CD14-positive monocyte (primary cell): Measurements from ENCODE around the gene TRANK1. TPM values are rescaled to one million over a fixed set of nuclear protein-coding genes. Genes with fewer than 3 reads are reported as not detected.
A peak's percentile ranks its signal among the peaks of the same experiment; 100 is the strongest.

Source experiments
- DNase-seq, 3 donors: peaks; one replicate each; pipeline ENCODE4 v3.0.0-alpha.2; 2011 to 2022
- H2AFZ ChIP-seq: 2 replicates; pipeline ENCODE4 v1.6.0; 2012; ENCODE audit warnings: mild to moderate bottlenecking, low read depth, low read length, inconsistent platforms; ENCODE audit not compliant: insufficient read depth, poor library complexity, severe bottlenecking
- H3K27ac ChIP-seq, 2 donors: 1 replicate in 1 of 2; 2 replicates in 1 of 2; pipeline ENCODE4 v1.5.1; 2012 to 2013; ENCODE audit warnings: low read length in 2 of 2, control low read depth in 1 of 2, inconsistent platforms in 1 of 2, low read depth in 1 of 2, mild to moderate bottlenecking in 1 of 2
- H3K27me3 ChIP-seq, 2 donors: one replicate each; pipeline versions ENCODE4 v1.6.0 to v1.6.1; 2011 to 2013; ENCODE audit warnings: low read length in 2 of 2; ENCODE audit not compliant: control insufficient read depth in 2 of 2, insufficient read depth in 2 of 2
- H3K36me3 ChIP-seq, 2 donors: replicated peaks in 1 of 2; 1 replicate in 1 of 2; 2 replicates in 1 of 2; pipeline versions ENCODE4 v1.5.1 to v1.6.1; 2012 to 2013; ENCODE audit warnings: low read length in 2 of 2, control low read depth in 1 of 2, inconsistent platforms in 1 of 2, mild to moderate bottlenecking in 1 of 2; ENCODE audit not compliant: insufficient read depth in 2 of 2, control insufficient read depth in 1 of 2
- H3K4me1 ChIP-seq, 2 donors: 1 replicate in 1 of 2; 2 replicates in 1 of 2; pipeline versions ENCODE4 v1.5.1 to v1.6.1; 2012 to 2013; ENCODE audit warnings: low read length in 2 of 2, control low read depth in 1 of 2, inconsistent platforms in 1 of 2, mild to moderate bottlenecking in 1 of 2, moderate library complexity in 1 of 2; ENCODE audit not compliant: insufficient read depth in 2 of 2, control insufficient read depth in 1 of 2
- H3K4me2 ChIP-seq: replicated peaks from 2 replicates; pipeline ENCODE3; 2012; ENCODE audit warnings: low read length, moderate library complexity, mild to moderate bottlenecking; ENCODE audit not compliant: poor library complexity, severe bottlenecking; ENCODE audit errors: extremely low read depth
- H3K4me3 ChIP-seq, 3 experiments: fragments of 200-600 bp in 1 of 3; sonication (generic) in 1 of 3; replicated peaks in 1 of 3; 1 replicate in 2 of 3; 2 replicates in 1 of 3; pipeline ENCODE4 v1.5.1; 2011 to 2013; ENCODE audit warnings: low read length in 3 of 3, mild to moderate bottlenecking in 3 of 3, control low read depth in 2 of 3, low read depth in 2 of 3, inconsistent platforms in 1 of 3, moderate library complexity in 1 of 3
- H3K79me2 ChIP-seq: 2 replicates; pipeline ENCODE4 v1.6.0; 2012; ENCODE audit warnings: mild to moderate bottlenecking, control low read depth, inconsistent platforms, low read length, moderate library complexity; ENCODE audit not compliant: insufficient read depth
- H3K9ac ChIP-seq: 2 replicates; pipeline ENCODE4 v1.6.0; 2017; ENCODE audit warnings: low read length, mild to moderate bottlenecking; ENCODE audit not compliant: insufficient read depth, poor library complexity, severe bottlenecking
- H3K9me3 ChIP-seq, 2 donors: replicated peaks in 1 of 2; 1 replicate in 1 of 2; 2 replicates in 1 of 2; pipeline versions ENCODE4 v1.5.1 to v1.6.1; 2012 to 2013; ENCODE audit warnings: low read length in 2 of 2, control low read depth in 1 of 2; ENCODE audit not compliant: control insufficient read depth in 1 of 2, insufficient read depth in 1 of 2
- H4K20me1 ChIP-seq: 2 replicates; pipeline ENCODE4 v1.6.0; 2012; ENCODE audit warnings: mild to moderate bottlenecking, low read length, control low read depth, moderate library complexity; ENCODE audit not compliant: insufficient read depth
- H3K27ac Mint-ChIP-seq, 7 donors: one replicate each; pipeline ENCODE4 v1.8.0; 2020; ENCODE audit warnings: mild to moderate bottlenecking in 7 of 7, mixed read lengths in 7 of 7, moderate library complexity in 6 of 7, inconsistent platforms in 2 of 7
- H3K27me3 Mint-ChIP-seq, 3 donors: one replicate each; pipeline ENCODE4 v1.8.0; 2021 to 2022; ENCODE audit warnings: low read depth in 3 of 3, mild to moderate bottlenecking in 3 of 3, mixed read lengths in 3 of 3, moderate library complexity in 3 of 3, inconsistent platforms in 1 of 3
- H3K36me3 Mint-ChIP-seq, 2 donors: one replicate each; pipeline ENCODE4 v1.8.0; 2020; ENCODE audit warnings: mixed read lengths in 2 of 2, inconsistent platforms in 1 of 2, mild to moderate bottlenecking in 1 of 2
- H3K4me1 Mint-ChIP-seq: one replicate; pipeline ENCODE4 v1.8.0; 2020; ENCODE audit warnings: mild to moderate bottlenecking, mixed read lengths
- H3K4me3 Mint-ChIP-seq, 2 donors: one replicate each; pipeline ENCODE4 v1.8.0; 2020; ENCODE audit warnings: mild to moderate bottlenecking in 2 of 2, mixed read lengths in 2 of 2, moderate library complexity in 1 of 2
- H3K9me3 Mint-ChIP-seq, 7 donors: one replicate each; pipeline ENCODE4 v1.8.0; 2020 to 2022; ENCODE audit warnings: mixed read lengths in 7 of 7, mild to moderate bottlenecking in 6 of 7, moderate library complexity in 6 of 7, inconsistent platforms in 2 of 7
- CTCF ChIP-seq: fragments of 200-600 bp; IDR thresholded peaks from one replicate; pipeline ENCODE4 v1.8.0; 2022; ENCODE audit warnings: antibody characterized with exemption, mild to moderate bottlenecking
- WGBS: methylation state at CpG from one replicate; pipeline ENCODE4 v1.1.5; 2013; ENCODE audit warnings: missing lambda C conversion rate; ENCODE audit not compliant: insufficient coverage; 5-methylcytosine and 5-hydroxymethylcytosine counted together
- intact Hi-C, 2 donors: fragments of 100-400 bp; cut with micrococcal nuclease; formaldehyde crosslinking; loops; one replicate each; pipeline versions ENCODE4 v1.15.0 to v1.15.1; 2023
- polyA plus RNA-seq, 3 donors: library from polyadenylated mRNA; depleted of rRNA in 1 of 3; unstranded in 2 of 3; stranded (reverse) in 1 of 3; fragments of 300-500 nt in 2 of 3; fragments of >200 nt in 1 of 3; fragmentation: Illumina TruSeq in 2 of 3; gene quantifications; 1 replicate in 2 of 3; 2 replicates in 1 of 3; pipeline ENCODE4 v1.2.3, GENCODE V29; 2012 to 2021

The TRANK1 gene
- polyA plus RNA-seq, 3 donors, result 2.8 to 6.3 (median 5.8) TPM

DNA sequence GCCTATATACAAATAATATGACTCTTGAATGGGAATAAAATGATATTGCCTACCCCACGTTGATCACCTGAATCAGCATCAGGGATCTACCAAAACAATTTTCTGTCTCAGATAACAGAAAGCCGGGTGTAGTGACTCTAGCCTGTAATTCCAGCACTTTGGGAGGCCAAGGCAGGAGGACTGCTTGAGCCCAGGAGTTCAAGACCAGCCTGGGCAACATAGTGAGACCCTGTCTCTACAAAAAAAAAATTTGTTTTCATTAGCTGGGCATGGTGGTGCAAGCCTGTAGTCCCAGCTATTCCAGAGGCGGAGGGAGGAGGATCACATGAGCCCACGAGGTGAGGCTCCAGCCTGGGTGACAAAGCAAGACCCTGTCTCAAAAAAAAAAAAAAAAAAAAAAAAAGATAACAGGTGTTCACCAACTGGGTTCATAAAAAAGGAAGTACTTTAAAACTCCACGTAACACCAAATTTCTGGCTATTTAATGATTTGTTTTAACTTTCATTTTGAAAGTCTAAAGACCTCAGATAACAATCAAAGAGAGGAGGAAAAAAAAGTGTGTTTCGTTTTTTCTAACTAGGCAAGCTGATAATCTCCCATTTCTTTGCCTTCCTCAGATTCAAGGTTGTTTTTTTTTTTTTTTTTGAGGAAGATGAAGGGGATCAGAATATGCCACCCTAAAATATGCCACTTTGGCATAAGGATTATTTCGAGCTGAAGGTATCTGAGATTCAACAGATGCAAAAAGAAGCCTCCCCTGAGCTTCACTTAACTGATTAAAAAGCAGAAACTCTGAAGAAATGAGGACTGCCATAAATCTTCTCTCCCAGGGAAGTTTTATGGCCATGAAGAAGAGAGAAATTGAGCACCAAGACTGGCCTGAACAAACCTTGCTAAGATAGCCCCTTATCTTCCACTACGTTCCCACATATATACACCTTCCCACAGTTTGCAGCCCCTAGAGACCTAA is 44.1 kb downstream of the TRANK1 start:
- no peak for TF ChIP-seq CTCF
- DNase-seq, result no peak
- Histone ChIP-seq H3K9ac (no peak overlapping the region), H3K4me2 (no peak overlapping the region), H4K20me1 (no peaks in the 10 kb centered on the region), H3K4me3 (no peak overlapping the region), H3K36me3 (peaks cover 4 to 21% of the 10 kb centered on the region in 2 donors), H3K9me3 (no peaks in the 10 kb centered on the region), H2AFZ (no peak overlapping the region), H3K79me2 (no peaks in the 10 kb centered on the region), H3K27me3 (no peaks in the 10 kb centered on the region), H3K27ac (no peak overlapping the region), H3K4me1 (peaks cover 22 to 25% of the 10 kb centered on the region in 2 donors)
- H3K27me3 Mint-ChIP-seq, result peaks cover 0 to 2% (median 0%) of the 10 kb centered on the region in 3 donors
- H3K27ac Mint-ChIP-seq, result peak overlapping the region in 2 of 7 donors; percentile 1 to 21
- no peaks in the 10 kb centered on the region for H3K9me3 Mint-ChIP-seq
- peaks cover 32 to 54% of the 10 kb centered on the region in 2 donors for H3K36me3 Mint-ChIP-seq
- H3K4me1 Mint-ChIP-seq, result peaks cover 28% of the 10 kb centered on the region
- 100% methylated on average over 2 of the region's 8 CpGs for WGBS
- H3K4me3 Mint-ChIP-seq, result no peak overlapping the region
- intact Hi-C loops, result loop anchor here in 1 of 2 donors (10.0 kb wide), 1 partner anchor 334 kb away; no protein-coding TSS in a partner anchor

GRCh38 chr3:36895496-36896409 is 49.1 kb downstream of the TRANK1 start:
- Histone ChIP-seq H3K4me3 (peak overlapping the region in 1 of 3 experiments; percentile 46), H2AFZ (no peak overlapping the region), H3K4me2 (peak overlapping the region; percentile 49), H3K36me3 (peaks cover 8 to 24% of the 10 kb centered on the region in 2 donors), H4K20me1 (no peaks in the 10 kb centered on the region), H3K9ac (no peak overlapping the region), H3K9me3 (no peaks in the 10 kb centered on the region), H3K79me2 (no peaks in the 10 kb centered on the region), H3K27ac (peak overlapping the region in 1 of 2 donors; percentile 80), H3K4me1 (peaks cover 47% of the 10 kb centered on the region in 2 donors), H3K27me3 (no peaks in the 10 kb centered on the region)
- 100% methylated on average over 1 of the region's 3 CpGs for WGBS
- Mint-ChIP-seq H3K9me3 (peaks cover 0 to 5% (median 0%) of the 10 kb centered on the region in 7 donors), H3K4me1 (peaks cover 51% of the 10 kb centered on the region), H3K4me3 (no peak overlapping the region), H3K36me3 (peaks cover 32 to 47% of the 10 kb centered on the region in 2 donors), H3K27ac (peak overlapping the region; percentile 87 to 95 (median 94)), H3K27me3 (peaks cover 0 to 2% (median 1%) of the 10 kb centered on the region in 3 donors)
- DNase-seq, result peak; percentile 28 to 75 (median 61)
- intact Hi-C loops, result loop anchor here in 1 of 2 donors (2.0 kb wide), 1 partner anchor 13 kb away; no protein-coding TSS in a partner anchor
- no peak for TF ChIP-seq CTCF
